HepG2 (cell line): ENCODE data around the gene IGFALS. TPM values are rescaled to one million over a fixed set of nuclear protein-coding genes. Genes with fewer than 3 reads are reported as not detected.
A peak's percentile ranks its signal among the peaks of the same experiment; 100 is the strongest.

Experiments used
- AKAP8 ChIP-seq: sonication (generic); formaldehyde crosslinking; IDR thresholded peaks from 2 replicates; pipeline ENCODE4 v1.5.1; 2020; ENCODE audit warnings: mild to moderate bottlenecking, missing genetic modification reagents
- CHCHD3 ChIP-seq: sonication (generic); formaldehyde crosslinking; IDR thresholded peaks from 2 replicates; pipeline ENCODE4 v1.8.0; 2022; ENCODE audit warnings: mild to moderate bottlenecking, missing genetic modification reagents, moderate library complexity
- CTCF ChIP-seq: sonication (generic); formaldehyde crosslinking; IDR thresholded peaks from 2 replicates; pipeline ENCODE4 v1.5.0; 2020; ENCODE audit warnings: mild to moderate bottlenecking, missing genetic modification reagents, moderate library complexity
- MAX ChIP-seq: IDR thresholded peaks from 2 replicates; pipeline ENCODE4 v1.6.1; 2012; ENCODE audit warnings: inconsistent platforms
- MXD4 ChIP-seq: IDR thresholded peaks from 2 replicates; pipeline ENCODE4 v1.6.1; 2016; ENCODE audit warnings: mild to moderate bottlenecking, missing biosample characterization, missing genetic modification reagents
- NCOR1 ChIP-seq: fragments of 200-600 bp; sonication (generic); IDR thresholded peaks from 2 replicates; pipeline ENCODE4 v1.7.0; 2017; ENCODE audit warnings: antibody characterized with exemption, low read length, borderline replicate concordance
- PATZ1 ChIP-seq: sonication (generic); formaldehyde crosslinking; IDR thresholded peaks from 2 replicates; pipeline ENCODE4 v1.4.0; 2020; ENCODE audit warnings: missing genetic modification reagents
- POLR2A ChIP-seq, 2 experiments: IDR thresholded peaks; 2 replicates each; pipeline ENCODE4 v1.6.1; 2011; ENCODE audit warnings: low read depth in 2 of 2, low read length in 2 of 2, mild to moderate bottlenecking in 1 of 2, moderate library complexity in 1 of 2; ENCODE audit not compliant: insufficient read depth in 1 of 2
- PRPF4 ChIP-seq: fragments of 200-400 bp; formaldehyde crosslinking; IDR thresholded peaks from 2 replicates; pipeline ENCODE4 v1.6.1; 2016; ENCODE audit warnings: low read length, low read depth; ENCODE audit not compliant: poor library complexity, severe bottlenecking
- SAP130 ChIP-seq: IDR thresholded peaks from 2 replicates; pipeline ENCODE4 v1.6.1; 2016; ENCODE audit warnings: low read depth
- SIX1 ChIP-seq: sonication (generic); formaldehyde crosslinking; IDR thresholded peaks from 2 replicates; pipeline ENCODE4 v1.4.0; 2020; ENCODE audit warnings: missing genetic modification reagents, borderline replicate concordance
- TBL1XR1 ChIP-seq: fragments of 150-350 bp; IDR thresholded peaks from 2 replicates; pipeline ENCODE4 v1.6.1; 2014; ENCODE audit warnings: borderline replicate concordance, low read length; ENCODE audit not compliant: partially characterized antibody
- TGIF2 ChIP-seq: IDR thresholded peaks from 2 replicates; pipeline ENCODE4 v1.6.1; 2016; ENCODE audit warnings: control low read depth, missing compliant biosample characterization
- ZBTB26 ChIP-seq: IDR thresholded peaks from 2 replicates; pipeline ENCODE4 v1.6.1; 2016; ENCODE audit warnings: missing compliant biosample characterization, missing genetic modification reagents, borderline replicate concordance
- ZBTB38 ChIP-seq: sonication (generic); formaldehyde crosslinking; IDR thresholded peaks from 2 replicates; pipeline ENCODE4 v1.5.1; 2020; ENCODE audit warnings: mild to moderate bottlenecking, missing genetic modification reagents
- ZFP91 ChIP-seq: sonication (generic); formaldehyde crosslinking; IDR thresholded peaks from 2 replicates; pipeline ENCODE4 v1.9.0; 2022; ENCODE audit warnings: missing genetic modification reagents, mild to moderate bottlenecking, borderline replicate concordance
- ZNF30 ChIP-seq: sonication (generic); formaldehyde crosslinking; IDR thresholded peaks from 2 replicates; pipeline ENCODE4 v1.5.0; 2020; ENCODE audit warnings: mild to moderate bottlenecking, missing genetic modification reagents
- ZNF350 ChIP-seq: sonication (generic); formaldehyde crosslinking; IDR thresholded peaks from 2 replicates; pipeline ENCODE4 v1.4.0; 2020; ENCODE audit warnings: mild to moderate bottlenecking, low read depth, missing genetic modification reagents, borderline replicate concordance
- ZNF530 ChIP-seq: sonication (generic); formaldehyde crosslinking; IDR thresholded peaks from 2 replicates; pipeline ENCODE4 v1.5.0; 2020; ENCODE audit warnings: low read depth, mild to moderate bottlenecking, missing genetic modification reagents
- ZNF883 ChIP-seq: sonication (generic); formaldehyde crosslinking; IDR thresholded peaks from 2 replicates; pipeline ENCODE4 v1.5.1; 2020; ENCODE audit warnings: mild to moderate bottlenecking, missing genetic modification reagents; ENCODE audit errors: not compliant biosample characterization
- ZSCAN25 ChIP-seq: sonication (generic); formaldehyde crosslinking; IDR thresholded peaks from 2 replicates; pipeline ENCODE4 v1.8.0; 2022; ENCODE audit warnings: mild to moderate bottlenecking, missing genetic modification reagents
- polyA plus RNA-seq, 8 experiments: library from polyadenylated mRNA; depleted of rRNA in 3 of 8; stranded (reverse) in 7 of 8; unstranded in 1 of 8; fragments of >200 nt; fragmentation: Illumina TruSeq in 4 of 8; extraction: Trizol in 4 of 8; gene quantifications; 2 replicates each; pipeline versions ENCODE4 v1.2.1 to v1.2.3, GENCODE V29; 2011 to 2016; ENCODE audit warnings: low read depth in 4 of 8, missing spikeins in 1 of 8, mixed read lengths in 1 of 8; ENCODE audit not compliant: insufficient read depth in 1 of 8
- total RNA-seq, 5 experiments: library from RNA; depleted of rRNA; stranded (reverse); fragments of >200 nt; fragmentation: Illumina TruSeq; extraction: Trizol; gene quantifications; 2 replicates each; pipeline ENCODE4 v1.2.3, GENCODE V29; 2016; ENCODE audit warnings: low read depth in 1 of 5
- TF ChIP-seq, protein P1 (sequence below): sonication (generic); formaldehyde crosslinking; IDR thresholded peaks from 2 replicates; pipeline ENCODE4 v1.5.0; 2020; ENCODE audit warnings: missing genetic modification reagents

Gene IGFALS
- total and polyA plus RNA-seq, 2 of the 13 experiments (the other 11 are each of a cell fraction or from before 2014, with no cell fraction given), result 0.34 to 2.4 TPM

GRCh38 chr16:1832838-1833454 lies 39.4 kb upstream of the IGFALS start (continued):
- TF ChIP-seq CTCF (CRISPR knock-in tag) (no peak), PATZ1 (CRISPR knock-in tag) (peak; percentile 65), AKAP8 (CRISPR knock-in tag) (no peak; the same call in 1 of the 2 replicates), ZSCAN25 (CRISPR knock-in tag) (peak; percentile 51; the same call in 1 of the 2 replicates), MXD4 (no peak; the same call in 1 of the 2 replicates), ZNF883 (no peak), SAP130 (peak; percentile 95), ZBTB26 (CRISPR knock-in tag) (no peak), ZNF350 (CRISPR knock-in tag) (peak; percentile 66; the same call in 1 of the 2 replicates), TBL1XR1 (no peak), CHCHD3 (CRISPR knock-in tag) (no peak), ZBTB38 (peak; percentile 48), ZNF530 (CRISPR knock-in tag) (no peak), NCOR1 (no peak), ZNF30 (CRISPR knock-in tag) (no peak), ZFP91 (CRISPR knock-in tag) (peak; percentile 73; the same call in 1 of the 2 replicates), TGIF2 (CRISPR knock-in tag) (peak; percentile 85), PRPF4 (no peak), MAX (peak; percentile 86), SIX1 (CRISPR knock-in tag) (0 out of 2 replicates have a peak, but pooled peaks have one; percentile 34), POLR2A (IDR thresholded peaks at IDR 0.05; ENCODE audit: insufficient read depth in 1 of 2, low read depth in 2 of 2, low read length in 2 of 2) (peak in 1 of 2 experiments; percentile 40; a peak in 1 of 4 replicates)
- TF ChIP-seq, protein P1, sequence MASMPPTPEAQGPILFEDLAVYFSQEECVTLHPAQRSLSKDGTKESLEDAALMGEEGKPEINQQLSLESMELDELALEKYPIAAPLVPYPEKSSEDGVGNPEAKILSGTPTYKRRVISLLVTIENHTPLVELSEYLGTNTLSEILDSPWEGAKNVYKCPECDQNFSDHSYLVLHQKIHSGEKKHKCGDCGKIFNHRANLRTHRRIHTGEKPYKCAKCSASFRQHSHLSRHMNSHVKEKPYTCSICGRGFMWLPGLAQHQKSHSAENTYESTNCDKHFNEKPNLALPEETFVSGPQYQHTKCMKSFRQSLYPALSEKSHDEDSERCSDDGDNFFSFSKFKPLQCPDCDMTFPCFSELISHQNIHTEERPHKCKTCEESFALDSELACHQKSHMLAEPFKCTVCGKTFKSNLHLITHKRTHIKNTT (CRISPR knock-in tag), result no peak
